PC-9 (cell line): Measurements from ENCODE around the gene OBSL1. TPM values are rescaled to one million over a fixed set of nuclear protein-coding genes. Genes with fewer than 3 reads are reported as not detected.

Experiments used
- BruUV-seq: library from RNA; stranded (reverse); fragments of 400-500 nt; replicated peaks from 2 replicates; lab custom pipeline; 2021; lab: Mats Ljungman, UMichigan
- CTCF ChIA-PET: fragments of 300-600 bp; sonication (Branson Sonifier 250); formaldehyde crosslinking; loops from one replicate; lab custom pipeline; 2022; ENCODE audit warnings: antibody characterized with exemption; lab: Charles Lee
- POLR2A ChIA-PET: fragments of 300-600 bp; sonication (Branson Sonifier 250); formaldehyde crosslinking; loops from one replicate; lab custom pipeline; 2022; ENCODE audit warnings: antibody characterized with exemption; ENCODE audit not compliant: unreplicated experiment; lab: Charles Lee
- DNase-seq, 2 experiments: peaks; one replicate each; pipeline versions ENCODE4 v3.0.0 to v3.0.0-alpha.2; 2015 to 2022; ENCODE audit warnings: mixed read lengths in 1 of 2
- H2AFZ ChIP-seq: fragments of 200-600 bp; sonication (generic); 2 replicates; pipeline ENCODE4 v1.8.1; 2017; ENCODE audit warnings: antibody characterized with exemption
- H3F3A ChIP-seq: fragments of 200-600 bp; sonication (generic); 2 replicates; pipeline ENCODE4 v1.8.1; 2017; ENCODE audit warnings: antibody characterized with exemption, mild to moderate bottlenecking, low read depth; ENCODE audit not compliant: insufficient read depth
- H3K27ac ChIP-seq: fragments of 200-600 bp; sonication (generic); 2 replicates; pipeline ENCODE4 v1.6.1; 2016; ENCODE audit warnings: mixed run types
- H3K27me3 ChIP-seq: fragments of 200-600 bp; sonication (generic); 2 replicates; pipeline ENCODE4 v1.6.1; 2016; ENCODE audit warnings: low read depth, mixed run types; ENCODE audit not compliant: insufficient read depth
- H3K36me3 ChIP-seq: fragments of 200-600 bp; sonication (generic); 2 replicates; pipeline ENCODE4 v1.6.1; 2016; ENCODE audit warnings: low read depth, mixed run types
- H3K4me1 ChIP-seq: fragments of 200-600 bp; sonication (generic); replicated peaks from 2 replicates; pipeline ENCODE4 v1.6.1; 2016; ENCODE audit warnings: mixed run types; ENCODE audit not compliant: insufficient read depth
- H3K4me2 ChIP-seq: fragments of 200-600 bp; sonication (generic); 2 replicates; pipeline ENCODE4 v1.6.1; 2017; ENCODE audit warnings: mixed run types
- H3K4me3 ChIP-seq: fragments of 200-600 bp; sonication (generic); 2 replicates; pipeline ENCODE4 v1.6.1; 2016; ENCODE audit warnings: mixed run types
- H3K79me2 ChIP-seq: fragments of 200-600 bp; sonication (generic); 2 replicates; pipeline ENCODE4 v1.6.1; 2017; ENCODE audit warnings: low read depth, mixed run types
- H3K9me2 ChIP-seq: fragments of 200-600 bp; sonication (generic); 2 replicates; pipeline ENCODE4 v1.8.1; 2017; ENCODE audit warnings: mild to moderate bottlenecking; ENCODE audit not compliant: insufficient read depth
- H3K9me3 ChIP-seq: fragments of 200-600 bp; sonication (generic); 2 replicates; pipeline ENCODE4 v1.8.1; 2016; ENCODE audit warnings: low read depth; ENCODE audit not compliant: insufficient read depth
- H4K20me1 ChIP-seq: fragments of 200-600 bp; sonication (generic); 2 replicates; pipeline ENCODE4 v1.8.1; 2017; ENCODE audit not compliant: insufficient read depth
- EZH2 ChIP-seq: fragments of 200-600 bp; sonication (generic); IDR thresholded peaks from 2 replicates; pipeline ENCODE4 v1.8.0; 2017; ENCODE audit warnings: antibody characterized with exemption, low read depth
- intact Hi-C: fragments of 100-400 bp; cut with micrococcal nuclease; formaldehyde crosslinking; loops from one replicate; pipeline ENCODE4 v1.10.0; 2022; ENCODE audit not compliant: unreplicated experiment
- total RNA-seq: library from RNA; stranded (reverse); gene quantifications from 2 replicates; pipeline ENCODE4 v1.2.3, GENCODE V29; 2021
- TF ChIP-seq, protein P1 (sequence below): fragments of 200-600 bp; sonication (generic); conservative IDR thresholded peaks from 2 replicates; pipeline ENCODE4 v1.6.1; 2017; ENCODE audit warnings: mixed run types, antibody characterized with exemption, mild to moderate bottlenecking, moderate library complexity

Gene OBSL1
- total RNA-seq, 1 experiment from 2014 or later: 110 TPM

DNA sequence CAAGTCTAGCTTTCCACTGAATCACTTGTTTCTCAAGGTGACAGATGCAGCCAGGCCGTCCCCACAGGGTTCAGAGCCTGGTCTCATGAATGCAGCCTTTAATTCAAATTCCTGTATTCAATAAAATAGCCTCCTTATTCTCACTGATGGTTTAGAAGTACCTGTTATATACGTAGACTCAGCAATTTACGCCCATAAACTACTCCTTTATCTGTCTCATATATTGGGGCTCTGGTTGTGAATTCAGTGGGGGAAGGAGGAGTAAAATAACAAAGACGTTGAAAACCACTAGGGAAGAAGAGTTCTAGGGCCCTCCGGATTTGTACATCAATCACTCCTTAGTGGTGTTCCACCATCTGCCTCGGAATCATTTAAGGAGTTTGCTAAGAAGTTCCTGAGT is 1.7 kb downstream of the OBSL1 start:
- ChIA-PET POLR2A (interaction anchor here (0.8 to 1.1 kb wide), 2 partner anchors 26 to 27 kb away, joined by 6 read pairs; no protein-coding TSS in a partner anchor), CTCF (no interaction called here)
- peak overlapping the region; percentile 67 for H2AFZ ChIP-seq
- no peaks in the 10 kb centered on the region for H3K36me3 ChIP-seq
- H4K20me1 ChIP-seq: no peaks in the 10 kb centered on the region
- peak overlapping the region; percentile 98 for H3K4me2 ChIP-seq
- H3K9me2 ChIP-seq: no peaks in the 10 kb centered on the region
- H3K9me3 ChIP-seq: no peaks in the 10 kb centered on the region
- TSS peak; percentile 46 for BruUV-seq
- no peak for TF ChIP-seq EZH2
- TF ChIP-seq, protein P1, sequence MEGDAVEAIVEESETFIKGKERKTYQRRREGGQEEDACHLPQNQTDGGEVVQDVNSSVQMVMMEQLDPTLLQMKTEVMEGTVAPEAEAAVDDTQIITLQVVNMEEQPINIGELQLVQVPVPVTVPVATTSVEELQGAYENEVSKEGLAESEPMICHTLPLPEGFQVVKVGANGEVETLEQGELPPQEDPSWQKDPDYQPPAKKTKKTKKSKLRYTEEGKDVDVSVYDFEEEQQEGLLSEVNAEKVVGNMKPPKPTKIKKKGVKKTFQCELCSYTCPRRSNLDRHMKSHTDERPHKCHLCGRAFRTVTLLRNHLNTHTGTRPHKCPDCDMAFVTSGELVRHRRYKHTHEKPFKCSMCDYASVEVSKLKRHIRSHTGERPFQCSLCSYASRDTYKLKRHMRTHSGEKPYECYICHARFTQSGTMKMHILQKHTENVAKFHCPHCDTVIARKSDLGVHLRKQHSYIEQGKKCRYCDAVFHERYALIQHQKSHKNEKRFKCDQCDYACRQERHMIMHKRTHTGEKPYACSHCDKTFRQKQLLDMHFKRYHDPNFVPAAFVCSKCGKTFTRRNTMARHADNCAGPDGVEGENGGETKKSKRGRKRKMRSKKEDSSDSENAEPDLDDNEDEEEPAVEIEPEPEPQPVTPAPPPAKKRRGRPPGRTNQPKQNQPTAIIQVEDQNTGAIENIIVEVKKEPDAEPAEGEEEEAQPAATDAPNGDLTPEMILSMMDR: no peak
- H3K27me3 ChIP-seq: no peaks in the 10 kb centered on the region
- peaks cover 13% of the 10 kb centered on the region for H3K79me2 ChIP-seq
- peak overlapping the region; percentile 67 for H3K4me3 ChIP-seq
- peak overlapping the region; percentile 28 for H3K27ac ChIP-seq
- no peak for DNase-seq
- H3F3A ChIP-seq: peaks cover 13% of the 10 kb centered on the region
- intact Hi-C loops: loop anchor here (2.0 kb wide), 1 partner anchor 27 kb away; the partner anchor contains the start of gene CHPF
- peaks cover 28% of the 10 kb centered on the region for H3K4me1 ChIP-seq

DNA sequence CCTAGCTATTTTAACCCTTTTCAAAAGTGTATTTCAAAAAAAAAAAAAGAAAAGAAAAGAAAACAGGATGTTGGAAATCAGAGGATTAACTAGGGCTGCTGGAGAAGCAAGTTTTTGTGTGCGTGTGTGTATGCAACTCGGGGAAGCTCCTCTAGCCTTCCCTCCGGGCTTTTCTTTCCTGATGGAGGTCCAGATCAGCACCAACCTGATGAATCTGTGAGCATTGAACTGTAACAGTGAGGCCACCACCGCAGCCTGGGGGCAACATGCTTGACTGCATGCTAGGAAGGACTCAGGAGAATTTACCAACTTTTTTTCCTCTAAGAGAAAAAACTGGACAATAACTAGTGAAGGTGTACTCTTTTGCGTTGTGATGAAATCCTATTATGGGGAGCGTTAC is 2.3 kb downstream of the OBSL1 start:
- H4K20me1 ChIP-seq: no peaks in the 10 kb centered on the region
- no peaks in the 10 kb centered on the region for H3K9me2 ChIP-seq
- no peak for TF ChIP-seq EZH2
- TF ChIP-seq, protein P1: no peak
- ChIA-PET CTCF (no interaction called here), POLR2A (interaction anchor here (0.7 to 1.1 kb wide), 3 partner anchors 8 to 27 kb away, joined by 4 to 6 read pairs (median 6); no protein-coding TSS in a partner anchor)
- intact Hi-C loops: no loop called here
- BruUV-seq: no TSS peak
- peak overlapping the region; percentile 67; the same call in 1 of the 2 replicates for H3K4me3 ChIP-seq
- DNase-seq: peak; percentile 79 to 91
- H3K36me3 ChIP-seq: no peaks in the 10 kb centered on the region
- no peaks in the 10 kb centered on the region for H3K9me3 ChIP-seq
- no peak overlapping the region for H2AFZ ChIP-seq
- H3K4me2 ChIP-seq: peak overlapping the region; percentile 98
- no peaks in the 10 kb centered on the region for H3K27me3 ChIP-seq
- H3K4me1 ChIP-seq: peaks cover 28% of the 10 kb centered on the region
- H3K79me2 ChIP-seq: peaks cover 13% of the 10 kb centered on the region
- peaks cover 13% of the 10 kb centered on the region for H3F3A ChIP-seq
- H3K27ac ChIP-seq: no peak overlapping the region; the same call in 1 of the 2 replicates

DNA sequence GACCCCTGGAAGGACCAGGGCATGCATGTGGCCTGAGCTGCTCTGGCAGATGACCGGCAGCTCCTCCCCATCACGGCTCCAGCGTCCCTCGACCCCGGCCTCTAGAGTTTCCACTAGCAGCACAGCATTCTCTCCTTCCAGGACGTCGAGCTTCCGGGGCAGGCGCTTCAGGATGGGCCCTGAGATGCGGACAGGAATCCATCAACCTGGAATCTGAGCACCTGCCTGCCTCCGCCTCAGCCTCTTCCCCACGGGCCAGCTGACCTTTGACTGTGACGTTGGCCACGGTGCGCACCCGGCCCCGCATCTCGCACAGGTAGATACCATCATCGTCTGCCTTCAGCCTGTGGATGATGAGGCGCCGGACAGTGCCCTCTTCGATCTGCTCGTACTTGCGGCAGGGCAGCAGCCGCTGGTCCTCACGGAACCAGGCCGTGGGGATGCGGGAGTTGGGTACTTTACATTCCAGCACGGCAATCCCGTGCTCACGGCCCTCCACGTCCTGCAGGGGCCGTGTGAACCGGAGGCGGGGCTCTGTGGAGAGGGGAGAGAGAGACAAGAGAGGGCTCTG is 3.5 kb downstream of the OBSL1 start:
- no peak for DNase-seq
- ChIA-PET CTCF (no interaction called here), POLR2A (no interaction called here)
- H3K4me2 ChIP-seq: no peak overlapping the region
- H3K79me2 ChIP-seq: peaks cover 13% of the 10 kb centered on the region
- no peaks in the 10 kb centered on the region for H3K9me2 ChIP-seq
- no peaks in the 10 kb centered on the region for H3K9me3 ChIP-seq
- no peak overlapping the region for H3K27ac ChIP-seq
- intact Hi-C loops: no loop called here
- H3K4me1 ChIP-seq: peaks cover 28% of the 10 kb centered on the region
- no peaks in the 10 kb centered on the region for H3K27me3 ChIP-seq
- BruUV-seq: no TSS peak
- no peaks in the 10 kb centered on the region for H3K36me3 ChIP-seq
- peaks cover 13% of the 10 kb centered on the region for H3F3A ChIP-seq
- TF ChIP-seq, protein P1: no peak
- no peak for TF ChIP-seq EZH2
- H2AFZ ChIP-seq: no peak overlapping the region
- no peaks in the 10 kb centered on the region for H4K20me1 ChIP-seq
- H3K4me3 ChIP-seq: no peak overlapping the region
